Mesothelial cell of epicardium (in vitro differentiated cells): ENCODE results near the gene QSOX1. TPM values are rescaled to one million over a fixed set of nuclear protein-coding genes. Genes with fewer than 3 reads are reported as not detected.

Experiments
- DNase-seq, 2 experiments: peaks; one replicate each; pipeline ENCODE4 v3.0.0; 2021; ENCODE audit warnings: low spot score in 2 of 2; ENCODE audit not compliant: unreplicated experiment in 2 of 2
- H3K27ac Mint-ChIP-seq: 2 replicates; pipeline ENCODE4 v1.8.0; 2021; ENCODE audit warnings: mixed read lengths
- H3K27me3 Mint-ChIP-seq: 2 replicates; pipeline ENCODE4 v1.8.0; 2021; ENCODE audit warnings: low read depth, mixed read lengths
- H3K36me3 Mint-ChIP-seq: 2 replicates; pipeline ENCODE4 v1.8.0; 2021; ENCODE audit warnings: mixed read lengths
- H3K4me1 Mint-ChIP-seq: 2 replicates; pipeline ENCODE4 v1.8.0; 2021; ENCODE audit warnings: mixed read lengths
- H3K4me3 Mint-ChIP-seq: 2 replicates; pipeline ENCODE4 v1.8.0; 2021; ENCODE audit warnings: mild to moderate bottlenecking, moderate library complexity, mixed read lengths
- H3K9me3 Mint-ChIP-seq: 2 replicates; pipeline ENCODE4 v1.8.0; 2021; ENCODE audit warnings: mixed read lengths
- CTCF ChIP-seq: fragments of 200-600 bp; sonication (generic); IDR thresholded peaks from one replicate; pipeline ENCODE4 v1.5.0; 2021; ENCODE audit warnings: antibody characterized with exemption; ENCODE audit not compliant: unreplicated experiment
- total RNA-seq: library from RNA; stranded (reverse); gene quantifications from 3 replicates; pipeline ENCODE4 v1.2.1, GENCODE V29; 2021

Gene QSOX1
- total RNA-seq, 1 donor from 2014 or later, result 70.6 TPM

GRCh38 chr1:180137776-180138175, 16.9 kb upstream of the QSOX1 start:
- Mint-ChIP-seq H3K36me3 (no peaks in the 10 kb centered on the region), H3K9me3 (peaks cover 15% of the 10 kb centered on the region), H3K27ac (no peak overlapping the region), H3K4me1 (no peaks in the 10 kb centered on the region), H3K4me3 (no peak overlapping the region), H3K27me3 (peaks cover 22% of the 10 kb centered on the region)
- TF ChIP-seq CTCF, result no peak
- no peak for DNase-seq

DNA sequence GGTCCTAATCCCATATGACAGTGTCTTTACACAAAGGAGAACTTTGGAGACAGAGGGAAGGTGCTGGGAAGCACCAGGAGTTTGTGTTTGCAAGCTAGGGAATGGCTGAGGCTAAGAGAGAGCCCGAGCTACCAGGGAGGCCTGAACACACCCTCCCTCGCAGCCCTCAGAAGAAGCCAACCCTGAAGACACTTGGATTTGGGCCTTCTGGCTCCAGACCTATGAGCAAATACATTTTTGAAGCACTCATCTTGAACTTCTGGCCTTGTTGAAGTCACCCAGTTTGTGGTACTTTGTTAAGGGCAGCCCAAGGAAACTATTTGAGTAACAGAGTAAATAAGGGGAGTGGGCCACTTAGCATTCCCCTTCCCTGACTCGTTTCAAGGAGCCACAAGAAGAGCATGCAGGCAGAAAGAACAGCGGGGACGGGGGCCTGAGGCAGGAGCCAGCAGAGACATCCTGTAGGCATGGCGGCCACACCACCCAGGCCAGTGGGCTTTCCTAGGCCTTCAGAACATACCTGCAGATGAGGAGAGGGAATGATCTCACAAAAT, 13.2 kb upstream of the QSOX1 start:
- no peaks in the 10 kb centered on the region for H3K36me3 Mint-ChIP-seq
- no peak for DNase-seq
- TF ChIP-seq CTCF, result no peak
- no peaks in the 10 kb centered on the region for H3K4me1 Mint-ChIP-seq
- no peak overlapping the region for H3K27ac Mint-ChIP-seq
- peaks cover 16% of the 10 kb centered on the region for H3K27me3 Mint-ChIP-seq
- H3K9me3 Mint-ChIP-seq, result peaks cover 9% of the 10 kb centered on the region
- no peak overlapping the region for H3K4me3 Mint-ChIP-seq

DNA sequence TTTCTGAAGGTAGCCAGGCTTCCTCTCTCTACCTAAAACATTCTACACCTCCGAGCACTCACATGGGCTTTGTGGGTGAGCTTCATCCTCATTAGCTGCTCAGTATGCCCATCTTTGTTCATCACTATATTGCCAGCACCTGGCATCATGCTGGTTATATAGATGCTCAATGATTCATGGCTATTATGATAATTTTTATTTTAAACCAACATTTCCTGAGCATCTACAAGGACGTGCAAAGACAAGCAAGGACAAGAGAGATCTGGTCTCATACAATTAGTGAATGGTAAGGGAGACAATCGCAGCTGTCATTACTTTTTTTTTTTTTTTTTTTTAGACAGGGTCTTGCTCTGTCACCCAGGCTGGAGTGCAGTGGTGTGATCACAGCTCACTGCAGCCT, 11.3 kb upstream of the QSOX1 start:
- H3K4me1 Mint-ChIP-seq, result no peaks in the 10 kb centered on the region
- H3K4me3 Mint-ChIP-seq, result no peak overlapping the region
- no peak for TF ChIP-seq CTCF

GRCh38 chr1:180144659-180145357, 9.9 kb upstream of the QSOX1 start:
- peak in 1 of 2 experiments; percentile 28 for DNase-seq
- TF ChIP-seq CTCF, result no peak
- no peak overlapping the region for H3K4me3 Mint-ChIP-seq
- H3K9me3 Mint-ChIP-seq, result no peaks in the 10 kb centered on the region
- peak overlapping the region; percentile 4 for H3K27ac Mint-ChIP-seq
- peaks cover 15% of the 10 kb centered on the region for H3K27me3 Mint-ChIP-seq
- H3K4me1 Mint-ChIP-seq, result no peaks in the 10 kb centered on the region
- no peaks in the 10 kb centered on the region for H3K36me3 Mint-ChIP-seq

More for the DNA sequence above, 11.3 kb upstream of the QSOX1 start:
- H3K27ac Mint-ChIP-seq, result no peak overlapping the region
- H3K9me3 Mint-ChIP-seq, result no peaks in the 10 kb centered on the region
- H3K27me3 Mint-ChIP-seq, result peaks cover 13% of the 10 kb centered on the region
- no peak for DNase-seq
- no peaks in the 10 kb centered on the region for H3K36me3 Mint-ChIP-seq

DNA sequence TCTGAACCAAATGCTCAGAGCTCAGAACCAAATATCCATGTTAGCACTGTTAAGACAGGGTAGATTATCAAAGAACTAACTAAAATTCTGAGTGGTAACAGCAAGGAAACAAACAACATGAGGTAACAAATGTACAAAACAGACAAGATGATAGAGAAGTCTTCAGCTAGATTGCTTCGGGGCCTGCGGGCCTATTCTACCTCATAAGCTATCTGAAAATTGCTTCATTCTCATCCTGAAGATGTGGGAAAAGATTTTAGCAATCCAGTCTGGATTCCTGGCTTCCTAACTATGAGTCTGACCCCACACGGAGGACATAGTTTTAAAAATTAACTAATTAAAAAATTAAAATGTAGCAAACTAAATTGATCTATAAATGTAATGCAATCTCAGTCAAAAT, 9.2 kb upstream of the QSOX1 start:
- H3K27me3 Mint-ChIP-seq, result peaks cover 17% of the 10 kb centered on the region
- H3K36me3 Mint-ChIP-seq, result no peaks in the 10 kb centered on the region
- DNase-seq, result no peak
- H3K9me3 Mint-ChIP-seq, result no peaks in the 10 kb centered on the region
- no peak overlapping the region for H3K4me3 Mint-ChIP-seq
- peak overlapping the region; percentile 4 for H3K27ac Mint-ChIP-seq
- no peaks in the 10 kb centered on the region for H3K4me1 Mint-ChIP-seq
- TF ChIP-seq CTCF, result no peak
